ENCODE data around the gene COX6B2. TPM values are rescaled to one million over a fixed set of nuclear protein-coding genes. Genes with fewer than 3 reads are reported as not detected.
A peak's percentile ranks its signal among the peaks of the same experiment; 100 is the strongest.

The COX6B2 gene
- total RNA-seq, 3 donors from 2014 or later = 16.6 to 30.0 (median 17.2) TPM

- intact Hi-C loops (cut with DNase I, micrococcal nuclease) = loop anchor here in 1 of 2 donors (10.0 kb wide), 1 partner anchor 79 kb away; the partner anchor contains the start of genes RPL28 and TMEM238
- H3K4me3 ChIP-seq = no peak overlapping the region
- H3K36me3 ChIP-seq (ENCODE audit: low read depth) = no peaks in the 10 kb centered on the region
- no peak for TF ChIP-seq CTCF (IDR thresholded peaks at IDR 0.05)
- no peaks in the 10 kb centered on the region for H3K4me1 ChIP-seq (ENCODE audit: low read depth)
- ATAC-seq = no peak
- H3K9me3 ChIP-seq = no peaks in the 10 kb centered on the region
- no peak for DNase-seq
Measured at GRCh38 chr19:55305983-55306562, 48.4 kb downstream of the COX6B2 start.

- no peak overlapping the region for H3K4me3 ChIP-seq
- peak in 2 of 3 donors; percentile 52 to 61 for DNase-seq
- no peaks in the 10 kb centered on the region for H3K9me3 ChIP-seq
- no peaks in the 10 kb centered on the region for H3K36me3 ChIP-seq (ENCODE audit: low read depth)
- intact Hi-C loops (cut with DNase I, micrococcal nuclease) = loop anchor here in 1 of 2 donors (10.0 kb wide), 1 partner anchor 79 kb away; the partner anchor contains the start of genes RPL28 and TMEM238
- peak; percentile 51 for ATAC-seq
- TF ChIP-seq CTCF (IDR thresholded peaks at IDR 0.05) = no peak
- H3K4me1 ChIP-seq (ENCODE audit: low read depth) = no peaks in the 10 kb centered on the region
Measured at GRCh38 chr19:55305491-55305890, 49.0 kb downstream of the COX6B2 start.

GRCh38 chr19:55304980-55305379 is 49.5 kb downstream of the COX6B2 start:
- no peaks in the 10 kb centered on the region for H3K36me3 ChIP-seq (ENCODE audit: low read depth)
- no peaks in the 10 kb centered on the region for H3K9me3 ChIP-seq
- ATAC-seq (no peak), DNase-seq (no peak)
- H3K4me1 ChIP-seq (ENCODE audit: low read depth) = no peaks in the 10 kb centered on the region
- H3K4me3 ChIP-seq = no peak overlapping the region
- no peak for TF ChIP-seq CTCF (IDR thresholded peaks at IDR 0.05)
- intact Hi-C loops (cut with DNase I, micrococcal nuclease) = loop anchor here in 1 of 2 donors (10.0 kb wide), 1 partner anchor 80 kb away; the partner anchor contains the start of genes RPL28 and TMEM238

GRCh38 chr19:55304279-55304978 is 50.1 kb downstream of the COX6B2 start:
- Histone ChIP-seq H3K4me3 (no peak overlapping the region), H3K36me3 (ENCODE audit: low read depth) (no peaks in the 10 kb centered on the region), H3K9me3 (no peaks in the 10 kb centered on the region), H3K4me1 (ENCODE audit: low read depth) (no peaks in the 10 kb centered on the region)
- intact Hi-C loops (cut with DNase I, micrococcal nuclease) = loop anchor here in 1 of 2 donors (10.0 kb wide), 1 partner anchor 80 kb away; the partner anchor contains the start of genes RPL28 and TMEM238
- ATAC-seq = peak; percentile 64
- peak in 2 of 3 donors; percentile 35 to 48 for DNase-seq
- no peak for TF ChIP-seq CTCF (IDR thresholded peaks at IDR 0.05)

- no peak overlapping the region for H3K4me3 ChIP-seq
- DNase-seq (no peak), ATAC-seq (no peak)
- no peaks in the 10 kb centered on the region for H3K9me3 ChIP-seq
- TF ChIP-seq CTCF (IDR thresholded peaks at IDR 0.05) = no peak
- intact Hi-C loops (cut with DNase I, micrococcal nuclease) = loop anchor here in 1 of 2 donors (10.0 kb wide), 1 partner anchor 81 kb away; the partner anchor contains the start of genes RPL28 and TMEM238
- no peaks in the 10 kb centered on the region for H3K36me3 ChIP-seq (ENCODE audit: low read depth)
- H3K4me1 ChIP-seq (ENCODE audit: low read depth) = no peaks in the 10 kb centered on the region
Measured at GRCh38 chr19:55303477-55303876, 51.0 kb downstream of the COX6B2 start.

All from mucosa of descending colon (tissue), 3 donors.